NCI-H1417 (cell line): ENCODE results near the gene NKPD1.
A peak's percentile ranks its signal among the peaks of the same experiment; 100 is the strongest.

Experiments used
- DNase-seq, 3 experiments: peaks; one replicate each; lab custom pipeline; 2025; lab: John Stamatoyannopoulos, UW

NKPD1 gene

DNA sequence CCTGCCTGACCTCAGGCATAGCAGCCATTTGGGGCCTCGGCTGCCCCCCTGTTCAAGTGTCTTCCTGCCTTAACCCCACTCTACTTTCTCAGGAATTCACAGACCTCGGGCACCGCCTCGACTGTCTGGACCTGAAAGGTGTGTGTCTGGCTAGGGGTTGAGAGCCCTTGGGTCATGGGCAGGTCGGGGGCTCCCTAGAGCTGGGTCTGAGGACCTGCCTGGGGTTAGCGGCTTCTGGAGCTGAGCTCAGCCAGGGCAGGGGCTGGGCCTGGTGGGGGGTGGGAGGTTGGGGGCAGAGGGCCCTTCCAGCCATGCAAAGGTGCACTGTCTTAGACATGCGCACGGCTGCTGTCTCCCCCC lies 20.7 kb downstream of the NKPD1 start:
- no peak for DNase-seq

DNA sequence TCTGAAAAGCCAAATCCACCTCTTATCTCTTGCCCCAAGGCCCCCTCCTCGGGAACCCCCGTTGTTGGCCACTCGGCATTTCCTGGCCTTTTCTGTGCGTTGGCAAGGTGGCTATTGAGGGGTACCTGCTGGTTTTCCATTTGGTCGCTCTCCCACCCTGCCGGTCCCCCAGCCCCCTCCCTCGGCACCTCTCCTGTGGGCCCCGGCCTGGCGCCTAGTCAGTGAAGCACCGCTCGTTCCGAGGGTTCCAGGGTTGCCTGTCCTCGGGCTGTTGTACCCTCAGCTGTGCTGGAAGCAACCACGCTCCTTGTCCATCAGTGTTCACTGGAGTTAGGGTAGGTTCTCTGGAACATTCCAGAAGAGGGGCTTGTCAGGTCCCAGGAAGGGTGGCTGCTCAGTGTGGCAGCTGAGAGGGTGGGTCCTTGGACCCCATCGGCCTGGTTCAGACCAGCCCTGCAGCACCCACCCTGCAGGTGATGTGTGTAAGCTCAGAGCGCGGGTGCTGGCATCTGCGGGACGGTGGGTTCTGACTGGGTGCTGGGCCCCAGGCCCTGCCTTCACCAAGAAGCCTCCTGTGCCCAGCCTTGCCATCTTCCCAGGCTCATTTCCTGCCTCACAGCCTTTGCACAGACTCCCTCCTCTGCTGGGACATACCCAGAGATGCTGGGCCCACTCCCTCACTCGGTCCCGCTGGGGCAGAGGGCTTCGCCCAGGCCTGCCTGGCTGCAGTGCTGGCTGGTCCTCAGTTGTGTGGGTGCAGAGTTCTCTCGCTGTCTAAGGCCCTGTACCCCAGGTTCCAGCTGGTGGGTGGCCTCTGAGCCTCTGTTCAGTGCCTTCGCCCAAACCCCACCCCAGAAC lies 21.3 kb downstream of the NKPD1 start:
- DNase-seq, result no peak

DNA sequence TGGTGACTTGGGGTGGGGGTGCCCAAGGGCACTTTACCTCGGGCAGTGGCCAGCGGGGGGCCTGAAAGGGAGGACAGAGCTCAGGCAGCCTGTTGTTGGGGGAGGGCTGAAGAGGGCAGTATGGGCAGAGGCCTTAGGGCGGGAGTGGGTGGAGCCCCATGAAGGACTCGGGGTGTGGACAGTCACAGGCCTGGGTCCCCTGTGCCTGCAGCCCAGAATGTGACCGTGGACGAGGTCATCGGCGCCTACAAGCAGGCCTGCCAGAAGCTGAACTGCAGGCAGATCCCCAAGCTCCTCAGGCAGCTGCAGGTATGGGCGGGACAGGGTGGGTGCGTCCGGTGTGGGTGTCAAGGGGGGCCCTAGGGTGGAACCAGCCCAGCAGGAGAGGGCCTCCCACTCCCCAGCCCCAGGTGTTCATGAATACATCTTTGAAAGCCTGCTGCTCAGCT lies 22.5 kb downstream of the NKPD1 start:
- DNase-seq, result no peak

DNA sequence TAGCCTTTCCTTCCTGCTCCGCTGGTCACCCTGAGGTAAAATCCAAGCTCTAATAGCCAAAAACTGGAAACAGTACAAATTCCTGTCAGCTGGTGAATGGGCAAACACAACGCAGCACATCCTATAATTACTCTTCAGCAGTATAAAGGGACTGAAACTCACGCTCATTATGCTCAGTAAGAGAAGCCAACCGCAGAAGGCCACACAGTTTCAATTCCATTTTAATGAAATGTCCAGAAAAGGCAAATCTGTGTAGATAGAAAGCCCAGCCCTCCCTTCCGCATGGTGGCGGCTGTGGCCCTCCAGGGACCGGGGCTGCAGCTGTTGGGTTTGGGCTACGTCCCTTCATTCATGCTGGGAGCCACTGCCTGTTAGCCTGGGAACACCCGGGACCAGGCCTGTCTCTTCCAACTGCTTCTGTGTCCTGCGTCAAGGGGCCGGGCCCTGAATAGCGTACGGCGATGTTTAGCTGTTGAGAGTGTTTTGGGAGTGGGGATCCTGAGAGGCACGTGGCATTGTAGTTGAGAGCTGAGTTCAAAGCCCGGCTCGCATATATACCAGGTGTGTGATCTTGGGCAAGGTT lies 23.5 kb downstream of the NKPD1 start:
- peak in 2 of 3 experiments; percentile 54 to 83 for DNase-seq

DNA sequence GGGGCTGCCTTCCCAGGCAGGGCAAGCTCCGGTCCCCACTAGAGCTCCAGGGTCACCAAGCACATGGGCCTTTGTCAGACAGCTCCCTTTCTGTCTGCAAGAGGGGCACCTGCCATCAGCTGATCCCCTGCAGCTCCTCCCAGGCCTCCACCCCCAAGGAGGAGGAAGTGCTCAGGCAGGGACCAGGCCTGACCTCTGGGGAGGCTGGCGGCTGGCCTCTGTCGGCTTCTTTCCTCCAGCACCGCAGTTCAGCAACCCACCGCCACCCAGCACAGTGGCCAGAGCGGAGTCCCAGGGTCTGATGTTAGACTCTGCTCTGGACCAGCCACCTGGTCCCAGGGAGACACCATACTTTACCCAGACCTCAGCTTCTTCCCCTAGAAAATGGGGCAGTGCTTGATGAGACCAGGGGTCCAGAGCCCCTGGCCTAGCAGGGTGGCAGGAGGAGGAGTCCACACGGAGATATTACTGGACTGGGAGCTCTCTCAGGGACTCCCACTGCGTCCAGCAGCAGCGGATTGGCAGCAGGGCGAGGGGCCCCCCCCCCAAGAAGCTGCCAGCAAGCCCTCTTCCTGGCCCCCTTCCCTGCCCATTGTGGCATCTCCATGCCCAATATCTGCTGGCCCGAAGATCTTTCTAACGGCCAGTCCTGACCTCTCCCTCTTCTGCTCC lies 24.1 kb downstream of the NKPD1 start:
- DNase-seq, result peak in 1 of 3 experiments; percentile 9

DNA sequence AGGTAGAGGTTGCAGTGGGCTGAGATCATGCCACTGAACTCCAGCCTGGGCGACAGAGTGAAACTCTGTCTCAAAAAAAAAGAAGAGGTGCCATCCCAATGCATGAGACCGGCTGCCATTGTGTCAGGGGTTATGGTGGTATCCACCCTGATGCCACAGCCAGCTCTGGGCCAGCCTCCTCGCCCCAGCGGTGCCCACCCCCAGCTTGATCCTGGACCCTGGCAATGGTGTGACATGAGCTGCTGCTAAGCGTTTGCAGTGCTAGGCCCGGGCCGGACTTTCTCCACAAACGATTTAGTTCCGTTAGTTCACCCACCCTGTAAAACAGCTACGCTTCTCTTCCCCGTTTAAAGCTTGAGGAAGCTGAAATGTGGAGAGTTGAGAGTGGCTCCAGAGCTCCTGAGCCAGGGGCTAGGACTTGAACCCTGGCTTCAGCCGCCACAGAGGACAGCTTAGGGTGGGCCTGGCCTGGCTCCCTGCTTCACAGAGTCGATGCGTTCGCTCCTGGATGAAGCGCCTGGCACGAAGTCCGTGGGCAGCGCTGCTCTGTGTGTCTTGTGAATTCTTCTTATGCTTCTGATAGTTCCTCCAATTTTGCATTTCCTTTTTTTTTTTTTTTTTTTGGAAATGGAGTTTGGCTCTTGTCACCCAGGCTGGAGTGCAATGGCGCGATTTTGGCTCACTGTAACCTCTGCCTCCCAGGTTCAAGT lies 25.5 kb downstream of the NKPD1 start:
- no peak for DNase-seq

DNA sequence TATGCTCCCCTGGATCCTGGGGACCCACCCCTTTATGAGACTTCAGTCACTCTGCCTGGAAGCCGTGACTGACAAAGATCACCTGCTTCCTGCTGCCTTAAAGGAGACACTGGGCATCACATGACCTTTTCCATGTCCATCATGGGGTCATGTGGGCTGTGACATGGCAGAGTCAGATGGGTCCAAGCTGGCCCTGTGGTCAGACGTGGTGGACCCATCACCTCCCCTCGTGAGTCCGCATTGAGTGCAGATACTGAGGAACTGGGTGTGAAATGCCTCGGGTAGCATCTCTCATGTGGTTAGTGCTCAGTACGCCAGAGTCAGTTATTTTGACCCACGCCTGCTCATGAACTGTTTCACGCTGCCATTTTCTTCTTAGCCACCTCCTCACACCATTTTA lies 27.1 kb downstream of the NKPD1 start:
- DNase-seq, result no peak

DNA sequence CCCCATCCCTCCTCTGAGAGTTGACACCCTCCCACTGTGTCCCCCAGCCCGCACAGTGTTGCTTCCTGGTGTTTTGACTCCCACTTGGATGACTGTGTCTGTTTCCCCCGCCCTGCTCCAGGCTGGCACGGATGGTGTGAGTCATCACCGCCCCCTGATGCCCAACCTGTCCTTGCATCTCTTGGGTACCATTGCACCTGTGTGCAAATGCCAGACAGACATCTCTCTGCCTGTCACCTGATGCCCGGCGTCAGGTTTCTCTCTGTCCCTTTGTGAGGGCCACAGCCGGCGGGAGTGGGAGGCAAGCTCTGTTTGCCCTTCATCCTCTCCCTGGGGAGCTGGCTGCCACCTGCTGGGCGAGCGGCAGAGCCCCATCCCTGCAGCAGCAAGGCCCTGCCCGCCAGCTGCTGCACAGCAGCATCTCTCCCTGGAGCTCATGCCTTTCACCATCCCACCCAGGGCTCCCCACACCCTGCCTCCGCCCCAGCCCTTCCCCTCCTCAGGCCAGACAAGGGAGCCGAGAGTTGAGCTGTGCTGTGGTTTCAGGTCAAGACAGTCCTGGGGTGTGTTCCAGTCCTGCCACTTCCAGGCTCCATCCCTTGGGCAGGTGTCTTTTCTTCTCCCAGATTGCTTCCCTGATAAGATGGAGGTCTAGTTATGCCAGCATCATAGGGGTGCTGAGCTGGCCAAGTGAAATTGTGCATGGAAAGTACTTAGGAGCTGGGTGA lies 29.7 kb downstream of the NKPD1 start:
- DNase-seq, result peak; percentile 92 to 97 (median 97)

DNA sequence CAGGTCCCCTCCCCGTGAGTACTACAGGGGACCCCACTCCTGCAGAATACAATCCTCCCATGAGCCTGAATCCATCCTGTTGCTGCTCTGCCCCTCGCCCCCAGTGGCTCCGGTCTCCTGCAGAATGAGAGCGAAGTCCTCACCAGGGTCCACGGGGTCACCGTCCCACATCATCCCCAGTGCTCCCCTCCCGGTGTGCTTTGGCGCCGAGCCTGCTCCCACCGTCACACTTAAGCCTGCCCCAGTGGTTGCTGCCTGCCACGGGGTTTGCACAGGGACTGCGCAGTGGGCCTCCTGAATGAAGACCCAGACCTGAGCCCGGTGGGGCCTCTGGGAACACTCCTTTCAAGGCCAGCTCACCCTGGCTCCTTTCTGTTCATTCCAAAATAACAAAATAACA lies 30.5 kb downstream of the NKPD1 start:
- no peak for DNase-seq

DNA sequence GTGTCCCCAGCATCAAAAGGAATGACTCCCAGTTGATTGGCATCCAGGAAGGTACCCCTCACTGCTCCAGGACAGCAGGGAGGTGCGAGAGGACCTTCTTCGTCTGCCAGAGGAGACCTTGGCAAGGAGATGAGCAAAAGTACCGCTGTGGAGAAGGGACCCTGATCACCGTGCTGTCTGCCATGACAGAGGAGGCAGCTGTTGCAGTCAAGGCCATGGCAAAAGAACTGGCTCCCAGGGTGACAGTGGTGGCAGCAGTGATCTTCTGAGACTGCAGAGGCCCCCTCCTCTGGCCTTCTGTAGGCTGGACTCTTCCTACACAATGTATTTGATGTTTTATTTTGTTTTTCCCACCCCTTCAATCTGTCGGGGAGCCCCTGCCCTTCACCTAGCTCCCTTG lies 32.0 kb downstream of the NKPD1 start:
- no peak for DNase-seq

DNA sequence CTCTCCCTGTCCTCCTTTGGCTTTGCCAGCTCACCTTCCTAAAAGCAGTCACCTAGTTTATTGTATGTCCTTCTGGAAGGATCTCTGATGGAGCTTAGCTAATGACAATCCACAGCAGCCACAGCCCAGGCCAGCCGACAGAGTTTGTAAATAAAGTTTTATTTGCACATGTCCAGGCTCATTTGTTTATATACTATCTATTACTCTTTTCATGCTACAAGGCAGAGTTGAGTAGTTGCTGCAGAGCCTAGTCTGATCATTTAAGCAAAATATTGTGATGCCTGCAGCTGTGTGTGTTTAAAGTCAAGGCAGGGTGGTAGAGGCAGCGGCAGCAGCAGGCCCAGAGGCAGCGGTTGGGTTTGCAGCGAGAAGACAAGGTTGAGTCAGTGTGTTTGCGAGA lies 32.6 kb downstream of the NKPD1 start:
- DNase-seq, result no peak

DNA sequence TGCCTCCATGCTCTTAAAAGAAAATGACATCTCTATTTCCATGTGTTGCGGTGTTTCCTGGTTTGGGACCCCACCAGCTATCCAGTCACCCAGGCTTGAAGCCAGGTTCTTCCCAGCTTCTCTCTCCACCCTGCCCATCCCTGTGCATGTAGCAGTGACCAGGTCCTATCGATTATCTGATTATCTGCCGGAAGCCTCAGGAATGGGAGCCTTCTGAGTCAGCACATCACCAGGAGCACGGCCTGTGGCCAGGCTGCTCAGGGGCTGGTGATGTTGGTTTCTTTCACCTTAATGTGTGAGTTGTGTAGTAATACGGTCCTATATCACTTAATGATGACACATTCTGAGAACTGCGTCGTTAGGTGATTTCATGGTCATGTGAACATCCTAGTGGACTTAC lies 34.1 kb downstream of the NKPD1 start:
- DNase-seq, result no peak

DNA sequence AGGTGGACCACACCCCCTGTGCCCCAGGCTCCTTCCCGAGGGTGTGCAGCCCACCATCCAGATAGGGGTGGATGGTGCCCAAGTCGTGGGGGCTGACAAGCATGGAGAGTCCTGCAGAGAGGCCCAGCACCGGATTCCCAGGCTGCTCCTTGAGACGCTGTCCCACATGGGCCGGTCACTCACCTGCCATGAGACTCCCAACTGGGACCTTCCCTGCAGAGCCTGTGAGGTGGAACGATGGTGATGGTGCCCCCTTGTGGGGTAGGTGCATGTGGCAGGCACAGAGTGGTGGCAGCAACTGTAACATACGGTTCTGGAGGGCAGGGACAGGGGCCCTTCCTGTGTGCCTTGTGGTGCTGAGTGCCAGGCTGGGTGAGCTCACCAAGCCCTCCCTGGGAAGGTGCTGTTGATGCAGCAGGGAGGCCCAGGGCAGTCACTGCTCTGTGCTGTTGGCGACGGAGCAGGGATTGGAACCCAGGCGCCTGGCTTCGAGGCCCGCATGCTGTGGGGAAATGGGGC lies 34.7 kb downstream of the NKPD1 start:
- DNase-seq, result peak; percentile 10 to 69 (median 33)

DNA sequence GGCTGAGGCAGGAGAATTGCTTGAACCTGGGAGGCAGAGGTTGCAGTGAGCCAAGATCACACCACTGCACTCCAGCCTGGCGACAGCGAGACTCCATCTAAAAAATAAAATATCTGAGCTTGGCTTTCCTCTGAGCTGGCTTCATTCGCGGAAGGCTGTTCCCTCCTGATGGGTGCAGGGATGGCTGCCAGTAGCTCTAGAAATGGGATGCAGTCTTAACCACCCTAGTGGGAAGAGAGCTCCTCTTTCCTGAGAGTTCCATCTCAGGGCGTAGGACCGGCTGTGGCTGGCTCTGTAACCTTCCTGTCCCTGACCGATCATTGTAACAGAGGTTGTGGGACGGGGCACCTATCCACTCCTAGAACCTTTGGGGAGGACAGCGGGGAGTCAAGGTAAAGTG lies 35.4 kb downstream of the NKPD1 start:
- DNase-seq, result no peak

DNA sequence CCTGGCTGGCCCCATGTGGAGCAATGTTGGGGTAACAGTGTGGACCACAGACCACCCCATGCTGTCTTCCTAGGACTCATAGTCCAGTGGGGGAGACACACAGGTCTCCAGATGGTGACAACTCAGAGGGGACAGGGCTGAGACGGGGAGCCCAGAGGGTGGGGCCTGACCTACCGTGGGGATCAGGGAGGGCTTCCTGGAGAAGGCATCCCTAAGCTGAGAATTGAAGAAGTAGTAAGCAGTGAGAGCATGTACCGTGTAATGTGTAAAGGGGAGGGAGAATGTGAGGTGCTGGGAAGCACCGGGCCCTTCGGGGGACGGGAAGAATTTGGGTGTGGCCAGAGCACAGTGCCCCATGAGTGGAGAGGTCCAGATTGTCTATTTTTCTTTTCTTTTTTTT lies 36.8 kb downstream of the NKPD1 start:
- no peak for DNase-seq

DNA sequence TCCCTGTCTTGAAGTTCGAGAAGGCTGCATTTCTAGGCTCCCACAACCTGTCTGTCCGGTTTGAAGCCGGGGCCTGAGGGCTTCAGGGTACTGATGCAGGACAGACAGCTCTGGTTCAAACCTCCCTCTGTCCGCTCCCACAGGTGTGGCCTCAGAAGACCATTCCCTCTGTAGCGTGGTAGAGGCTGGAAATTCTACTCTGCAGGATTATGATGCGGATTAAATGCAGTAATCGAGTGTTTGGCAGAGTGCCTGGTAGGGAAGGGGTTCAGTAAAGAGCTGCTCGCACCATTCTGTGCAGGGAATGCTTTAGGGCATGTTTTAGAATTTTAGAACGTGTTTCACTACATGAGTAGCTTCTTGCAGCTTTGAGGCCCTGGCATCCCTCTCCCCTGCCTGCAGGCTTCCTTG lies 37.3 kb downstream of the NKPD1 start:
- no peak for DNase-seq

DNA sequence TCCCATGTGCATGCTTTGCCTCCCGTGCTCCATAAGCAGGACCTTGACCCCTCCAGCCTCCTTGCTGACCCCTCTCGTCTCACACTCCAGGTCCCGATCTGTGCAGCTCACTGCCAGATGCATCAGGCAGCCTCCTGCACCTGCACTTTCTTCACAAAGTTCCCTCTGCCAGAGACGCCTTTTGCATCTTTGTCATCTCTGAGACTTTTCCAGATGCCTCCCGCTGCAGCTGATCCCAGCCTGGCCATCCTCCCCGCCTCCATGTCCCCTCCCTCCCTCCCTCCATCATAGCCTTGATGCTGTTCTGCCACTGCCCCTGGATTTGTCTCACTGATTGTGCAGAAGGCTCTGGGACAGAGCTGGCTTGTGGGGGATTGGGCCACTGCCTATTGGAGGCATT lies 38.0 kb downstream of the NKPD1 start:
- no peak for DNase-seq

DNA sequence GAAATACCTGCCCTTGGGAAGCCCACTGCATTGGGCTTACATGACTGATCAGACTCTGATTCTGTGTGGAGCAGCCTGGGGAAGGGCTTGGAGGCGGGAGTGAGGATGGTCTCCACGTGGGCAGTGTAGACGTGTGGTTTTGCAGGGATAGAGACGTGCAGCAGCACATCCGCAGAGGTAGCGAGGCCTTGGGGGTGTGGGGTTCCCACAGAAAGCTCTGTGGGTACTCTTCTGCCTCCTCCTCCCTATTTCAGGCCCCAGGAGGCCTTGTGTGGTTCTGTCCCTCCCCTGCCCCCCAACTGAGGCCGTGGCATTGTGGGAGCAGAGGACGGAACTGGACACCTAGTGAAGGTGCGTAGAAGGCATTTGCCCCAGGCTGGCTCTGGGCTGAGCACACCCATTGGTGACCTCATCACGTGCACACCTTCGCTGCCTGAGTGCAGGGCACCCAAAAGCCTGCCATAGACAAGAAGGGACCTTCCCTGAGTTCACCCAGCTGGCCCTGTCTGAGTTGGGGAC lies 38.9 kb downstream of the NKPD1 start:
- DNase-seq, result no peak

DNA sequence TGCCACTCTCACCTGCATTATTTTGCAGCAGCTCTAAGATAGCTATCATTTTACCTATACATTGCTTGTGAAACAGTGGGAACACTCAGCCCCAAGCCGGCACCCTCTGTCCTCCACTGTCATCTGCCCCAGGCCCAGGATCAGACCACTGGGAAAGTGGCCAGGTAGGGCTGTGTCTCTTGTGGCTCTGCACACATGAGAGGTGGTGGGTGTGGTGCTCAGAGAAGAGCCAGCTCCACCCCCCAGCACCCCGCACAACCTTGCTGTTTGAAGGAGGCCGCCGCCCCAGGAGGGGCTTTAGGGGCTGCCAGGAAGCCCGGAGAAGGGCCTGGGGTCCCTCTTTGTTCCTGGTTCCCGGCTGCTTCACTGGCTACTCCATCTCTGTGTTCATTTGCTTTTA lies 41.2 kb downstream of the NKPD1 start:
- no peak for DNase-seq

DNA sequence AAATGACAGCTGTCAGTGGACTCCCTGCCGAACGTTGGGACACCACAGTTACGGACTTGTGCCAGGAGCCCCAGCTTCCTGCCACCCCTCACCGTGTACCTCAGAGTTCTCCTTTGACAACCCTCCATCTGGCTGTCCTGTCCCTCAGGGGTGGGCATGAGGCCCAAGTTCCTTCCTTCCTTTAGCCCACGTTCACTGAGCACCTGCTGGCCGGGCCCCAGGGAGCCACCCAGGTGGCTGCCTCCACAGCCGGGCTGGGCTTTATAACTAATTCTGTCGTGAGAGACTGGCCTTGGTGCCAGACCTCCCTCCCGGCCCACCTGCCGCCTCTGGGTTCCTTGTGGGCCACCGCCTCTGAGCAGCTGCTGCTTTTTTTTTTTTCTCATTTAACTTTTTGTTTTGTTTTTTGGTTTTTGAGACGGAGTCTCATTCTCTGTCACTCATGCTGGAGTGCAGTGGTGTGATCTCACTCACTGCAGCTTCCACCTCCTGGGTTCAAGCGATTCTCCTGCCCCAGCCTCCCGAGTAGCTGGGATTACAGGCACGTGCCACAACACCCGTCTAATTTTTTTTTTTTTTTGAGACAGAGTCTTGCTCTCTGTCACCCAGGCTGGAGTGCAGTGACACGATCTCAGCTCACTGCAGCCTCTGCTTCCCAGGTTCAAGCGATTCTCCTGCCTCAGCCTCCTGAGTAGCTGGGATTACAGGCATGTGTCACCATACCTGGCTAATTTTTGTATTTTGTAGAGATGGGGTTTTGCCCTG lies 42.0 kb downstream of the NKPD1 start:
- DNase-seq, result peak in 2 of 3 experiments; percentile 52 to 67

DNA sequence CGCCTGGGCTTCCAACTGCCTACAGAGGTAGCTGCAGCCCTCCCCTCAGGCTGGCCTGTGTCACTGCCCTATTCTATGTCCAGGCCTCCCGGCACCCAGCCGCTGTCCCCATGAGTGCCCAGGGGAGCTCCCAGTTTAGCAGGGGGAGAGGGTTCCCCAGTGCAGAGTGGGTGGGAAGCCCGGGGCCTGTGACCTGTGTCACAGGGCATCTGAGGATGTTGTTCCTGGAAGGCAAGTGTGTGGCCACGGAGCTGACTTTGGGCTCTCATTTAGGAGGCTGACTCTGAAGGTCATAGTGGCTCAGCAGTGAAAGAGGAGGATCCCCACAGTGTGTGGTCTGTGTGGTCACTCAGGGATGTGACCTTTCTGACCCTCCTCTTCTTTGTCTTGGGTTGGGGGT lies 42.7 kb downstream of the NKPD1 start:
- DNase-seq, result peak in 1 of 3 experiments; percentile 24
